A673 (cell line): Measurements from ENCODE around the gene MPEG1. TPM values are rescaled to one million over a fixed set of nuclear protein-coding genes. Genes with fewer than 3 reads are reported as not detected.

ENCODE experiments used
- BruUV-seq: library from RNA; stranded (reverse); fragments of 400-500 nt; replicated peaks from 2 replicates; lab custom pipeline; 2021; lab: Mats Ljungman, UMichigan
- CTCF ChIA-PET: fragments of 300-600 bp; sonication (Branson Sonifier 250); formaldehyde crosslinking; loops from one replicate; lab custom pipeline; 2022; ENCODE audit warnings: antibody characterized with exemption; lab: Charles Lee
- POLR2A ChIA-PET: fragments of 300-600 bp; sonication (Branson Sonifier 250); formaldehyde crosslinking; loops from one replicate; lab custom pipeline; 2022; ENCODE audit warnings: antibody characterized with exemption; ENCODE audit not compliant: low non-redundant PET; lab: Charles Lee
- DNase-seq: peaks from one replicate; pipeline ENCODE4 v3.0.0-alpha.2; 2015; ENCODE audit warnings: low spot score
- H3K27ac ChIP-seq: fragments of 200-600 bp; sonication (generic); 2 replicates; pipeline ENCODE4 v1.5.1; 2016; ENCODE audit warnings: mixed run types, low read depth, mild to moderate bottlenecking, mixed read lengths, antibody characterized with exemption, low read length; ENCODE audit not compliant: poor library complexity, severe bottlenecking
- H3K27me3 ChIP-seq: fragments of 200-600 bp; sonication (generic); replicated peaks from 2 replicates; pipeline ENCODE4 v1.6.1; 2017; ENCODE audit warnings: mixed run types, low read depth, mild to moderate bottlenecking, mixed read lengths, antibody characterized with exemption, low read length; ENCODE audit not compliant: insufficient read depth, poor library complexity
- H3K36me3 ChIP-seq: fragments of 200-600 bp; sonication (generic); 2 replicates; pipeline ENCODE4 v1.6.1; 2016; ENCODE audit warnings: mixed run types, mild to moderate bottlenecking, mixed read lengths, antibody characterized with exemption, low read length; ENCODE audit not compliant: insufficient read depth, poor library complexity, severe bottlenecking
- H3K4me1 ChIP-seq: fragments of 200-600 bp; sonication (generic); 2 replicates; pipeline ENCODE4 v1.6.1; 2017; ENCODE audit warnings: mixed run types, mild to moderate bottlenecking, mixed read lengths, antibody characterized with exemption, low read length; ENCODE audit not compliant: insufficient read depth, poor library complexity, severe bottlenecking
- H3K4me3 ChIP-seq: fragments of 200-600 bp; sonication (generic); 2 replicates; pipeline ENCODE4 v1.5.1; 2016; ENCODE audit warnings: low read depth, mixed run types, mild to moderate bottlenecking, mixed read lengths, low read length; ENCODE audit not compliant: poor library complexity, severe bottlenecking
- H3K9me3 ChIP-seq: fragments of 200-600 bp; sonication (generic); 2 replicates; pipeline ENCODE4 v1.6.1; 2016; ENCODE audit warnings: mixed run types, low read depth, mild to moderate bottlenecking, mixed read lengths, antibody characterized with exemption, low read length; ENCODE audit not compliant: poor library complexity, severe bottlenecking
- EZH2 ChIP-seq: fragments of 200-600 bp; sonication (generic); IDR thresholded peaks from 2 replicates; pipeline ENCODE4 v1.6.1; 2017; ENCODE audit warnings: borderline replicate concordance, low read depth, mild to moderate bottlenecking, mixed read lengths, antibody characterized with exemption, low read length; ENCODE audit not compliant: poor library complexity, severe bottlenecking
- intact Hi-C: fragments of 100-400 bp; cut with micrococcal nuclease; formaldehyde crosslinking; loops from one replicate; pipeline ENCODE4 v1.10.0; 2022; ENCODE audit not compliant: unreplicated experiment
- total RNA-seq: library from RNA; stranded (reverse); gene quantifications from 2 replicates; pipeline ENCODE4 v1.2.3, GENCODE V29; 2021
- TF ChIP-seq, protein P1 (sequence below): fragments of 300-800, 200-600 bp; sonication (generic); conservative IDR thresholded peaks from 2 replicates; pipeline ENCODE4 v1.5.1; 2017; ENCODE audit warnings: low read depth, mild to moderate bottlenecking, antibody characterized with exemption, low read length, moderate library complexity, mixed read lengths

Gene MPEG1
- total RNA-seq, 1 experiment from 2014 or later: not detected

DNA sequence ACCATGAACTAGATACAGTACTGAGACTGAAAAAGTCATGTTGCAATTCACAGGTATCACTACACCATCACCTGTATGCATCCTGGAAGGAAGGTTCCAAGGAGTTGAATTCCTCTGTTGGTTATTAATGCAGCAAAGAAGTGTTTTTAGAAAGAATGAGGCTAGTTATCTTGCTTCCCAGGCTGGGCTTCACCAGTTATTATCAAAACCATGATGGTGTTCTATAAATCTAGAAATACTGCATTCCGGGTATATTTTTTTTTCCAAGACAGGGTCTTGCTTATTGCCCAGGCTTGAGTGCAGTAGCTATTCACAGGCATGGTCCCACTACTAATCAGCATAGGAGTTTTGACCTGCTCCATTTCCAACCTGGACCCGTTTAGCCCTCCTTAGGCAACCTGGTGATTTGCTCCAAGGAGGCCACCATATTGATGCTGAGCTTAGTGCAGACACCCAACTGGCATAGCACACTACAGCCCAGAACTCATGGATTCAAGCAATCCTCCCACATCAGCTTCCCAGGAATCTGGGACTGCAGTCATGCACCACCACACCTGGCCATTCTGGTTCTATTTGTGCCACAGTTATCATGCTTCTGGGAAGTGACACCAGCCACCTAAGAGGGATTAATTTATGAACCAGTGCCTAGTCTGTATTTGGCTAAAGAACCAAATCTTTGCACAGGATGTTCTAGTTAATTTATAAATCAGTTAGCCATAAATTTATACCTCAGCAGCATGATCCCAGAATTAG lies 1.6 kb upstream of the MPEG1 start:
- POLR2A ChIA-PET: no interaction called here
- no peak for DNase-seq
- H3K9me3 ChIP-seq: no peaks in the 10 kb centered on the region
- CTCF ChIA-PET: no interaction called here
- H3K27me3 ChIP-seq: peaks cover 6% of the 10 kb centered on the region
- no peak overlapping the region for H3K4me3 ChIP-seq
- no peaks in the 10 kb centered on the region for H3K36me3 ChIP-seq
- TF ChIP-seq, protein P1, sequence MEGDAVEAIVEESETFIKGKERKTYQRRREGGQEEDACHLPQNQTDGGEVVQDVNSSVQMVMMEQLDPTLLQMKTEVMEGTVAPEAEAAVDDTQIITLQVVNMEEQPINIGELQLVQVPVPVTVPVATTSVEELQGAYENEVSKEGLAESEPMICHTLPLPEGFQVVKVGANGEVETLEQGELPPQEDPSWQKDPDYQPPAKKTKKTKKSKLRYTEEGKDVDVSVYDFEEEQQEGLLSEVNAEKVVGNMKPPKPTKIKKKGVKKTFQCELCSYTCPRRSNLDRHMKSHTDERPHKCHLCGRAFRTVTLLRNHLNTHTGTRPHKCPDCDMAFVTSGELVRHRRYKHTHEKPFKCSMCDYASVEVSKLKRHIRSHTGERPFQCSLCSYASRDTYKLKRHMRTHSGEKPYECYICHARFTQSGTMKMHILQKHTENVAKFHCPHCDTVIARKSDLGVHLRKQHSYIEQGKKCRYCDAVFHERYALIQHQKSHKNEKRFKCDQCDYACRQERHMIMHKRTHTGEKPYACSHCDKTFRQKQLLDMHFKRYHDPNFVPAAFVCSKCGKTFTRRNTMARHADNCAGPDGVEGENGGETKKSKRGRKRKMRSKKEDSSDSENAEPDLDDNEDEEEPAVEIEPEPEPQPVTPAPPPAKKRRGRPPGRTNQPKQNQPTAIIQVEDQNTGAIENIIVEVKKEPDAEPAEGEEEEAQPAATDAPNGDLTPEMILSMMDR: no peak
- no peak for TF ChIP-seq EZH2
- intact Hi-C loops: no loop called here
- no peaks in the 10 kb centered on the region for H3K4me1 ChIP-seq
- H3K27ac ChIP-seq: no peak overlapping the region
- no TSS peak for BruUV-seq

DNA sequence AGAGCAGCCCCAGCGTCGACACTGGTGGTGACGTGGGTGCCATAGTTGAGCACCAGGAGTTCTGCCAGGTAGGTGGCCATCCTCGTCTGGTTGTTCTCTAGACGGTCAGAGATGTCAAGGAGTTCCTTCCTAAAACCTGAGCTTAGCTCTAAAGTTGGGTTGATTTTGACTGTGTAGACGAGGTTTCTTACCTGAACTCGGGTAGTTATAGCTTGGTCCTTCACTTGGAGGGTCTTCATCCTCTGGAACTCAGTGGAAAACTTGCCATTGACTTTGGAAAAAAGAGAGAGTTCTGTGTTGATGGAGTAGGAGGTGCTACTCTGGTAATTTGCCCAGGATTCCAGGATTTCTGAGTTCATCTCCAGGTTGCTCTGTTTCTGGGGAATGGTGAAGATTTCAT lies 505 bp downstream of the MPEG1 start:
- BruUV-seq: no TSS peak
- no peak for DNase-seq
- peaks cover 6% of the 10 kb centered on the region for H3K27me3 ChIP-seq
- H3K4me1 ChIP-seq: no peaks in the 10 kb centered on the region
- H3K9me3 ChIP-seq: no peaks in the 10 kb centered on the region
- CTCF ChIA-PET: interaction anchor here (0.6 kb wide), 1 partner anchor 41 kb away, joined by 4 read pairs; no protein-coding TSS in a partner anchor
- no peaks in the 10 kb centered on the region for H3K36me3 ChIP-seq
- intact Hi-C loops: no loop called here
- TF ChIP-seq, protein P1: no peak
- TF ChIP-seq EZH2: no peak
- POLR2A ChIA-PET: no interaction called here
- no peak overlapping the region for H3K27ac ChIP-seq
- H3K4me3 ChIP-seq: no peak overlapping the region

DNA sequence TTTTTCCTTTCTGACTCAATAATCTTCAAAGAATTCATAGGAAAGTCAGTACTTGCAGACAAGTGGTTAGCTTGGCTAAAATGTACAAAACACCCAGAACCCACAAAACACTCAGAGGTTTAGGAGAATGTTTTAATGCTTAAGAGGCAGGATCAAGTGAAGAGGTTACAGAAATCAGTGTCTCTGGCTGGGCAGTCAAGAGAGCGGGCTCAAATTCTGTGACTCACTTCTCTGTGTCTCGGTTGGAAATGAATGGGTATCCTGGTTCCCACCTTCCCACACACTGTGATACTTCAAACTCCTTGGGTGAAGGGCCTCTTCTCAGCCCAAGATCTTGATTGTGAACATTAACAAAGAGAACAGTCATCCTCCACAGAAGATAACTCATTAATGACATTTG lies 3.8 kb downstream of the MPEG1 start:
- ChIA-PET POLR2A (no interaction called here), CTCF (no interaction called here)
- DNase-seq: no peak
- Histone ChIP-seq H3K4me3 (no peak overlapping the region), H3K27me3 (peaks cover 2% of the 10 kb centered on the region), H3K4me1 (no peaks in the 10 kb centered on the region), H3K36me3 (no peaks in the 10 kb centered on the region), H3K9me3 (no peaks in the 10 kb centered on the region), H3K27ac (no peak overlapping the region)
- intact Hi-C loops: loop anchor here (1.0 kb wide), 1 partner anchor 38 kb away; no protein-coding TSS in a partner anchor
- TF ChIP-seq, protein P1: no peak
- no peak for TF ChIP-seq EZH2
- BruUV-seq: no TSS peak
